T-helper 2 cell treated with Interferon-gamma antibody and Interleukin-4, amounts not matched to agents 5 μg/mL and 100 μg/mL, for 36 hours (primary cell): Measurements from ENCODE around the gene LIF.
"Not testable (repeated sequence)": the region's sequence is repeated elsewhere in the genome, so short reads cannot be mapped to it uniquely, and the experiment has no call there.

Experiments
- DNase-seq: peaks from one replicate; pipeline ENCODE4 v3.0.0; 2021; ENCODE audit warnings: low spot score
- H3K27ac Mint-ChIP-seq: one replicate; pipeline ENCODE4 v1.8.0; 2021; ENCODE audit warnings: mild to moderate bottlenecking, mixed read lengths
- H3K27me3 Mint-ChIP-seq: one replicate; pipeline ENCODE4 v1.8.0; 2021; ENCODE audit warnings: low read depth, mixed read lengths
- H3K36me3 Mint-ChIP-seq: one replicate; pipeline ENCODE4 v1.8.0; 2021; ENCODE audit warnings: low read depth, mixed read lengths
- H3K4me1 Mint-ChIP-seq: one replicate; pipeline ENCODE4 v1.8.0; 2021; ENCODE audit warnings: low read depth, mixed read lengths
- H3K4me3 Mint-ChIP-seq: one replicate; pipeline ENCODE4 v1.8.0; 2022; ENCODE audit warnings: mild to moderate bottlenecking, moderate library complexity, mixed read lengths
- H3K9me3 Mint-ChIP-seq: one replicate; pipeline ENCODE4 v1.8.0; 2021; ENCODE audit warnings: mixed read lengths

Gene LIF

GRCh38 chr22:30224161-30224857 lies 22.2 kb downstream of the LIF start:
- Mint-ChIP-seq H3K27ac (no peak overlapping the region), H3K4me3 (no peak overlapping the region), H3K27me3 (no peaks in the 10 kb centered on the region), H3K36me3 (peaks cover 1% of the 10 kb centered on the region), H3K9me3 (no peaks in the 10 kb centered on the region), H3K4me1 (peaks cover 80% of the 10 kb centered on the region)
- DNase-seq, result no peak

- H3K36me3 Mint-ChIP-seq, result peaks cover 1% of the 10 kb centered on the region
- peaks cover 80% of the 10 kb centered on the region for H3K4me1 Mint-ChIP-seq
- no peaks in the 10 kb centered on the region for H3K9me3 Mint-ChIP-seq
- no peak for DNase-seq
- peak overlapping the region; percentile 62 for H3K27ac Mint-ChIP-seq
- no peak overlapping the region for H3K4me3 Mint-ChIP-seq
- H3K27me3 Mint-ChIP-seq, result no peaks in the 10 kb centered on the region
These were observed 23.3 kb downstream of the LIF start for GRCh38 chr22:30223303-30223702.

GRCh38 chr22:30222321-30222720 lies 24.2 kb downstream of the LIF start:
- H3K4me3 Mint-ChIP-seq, result no peak overlapping the region
- H3K27me3 Mint-ChIP-seq, result no peaks in the 10 kb centered on the region
- H3K27ac Mint-ChIP-seq, result peak overlapping the region; percentile 53
- peaks cover 76% of the 10 kb centered on the region for H3K4me1 Mint-ChIP-seq
- H3K9me3 Mint-ChIP-seq, result no peaks in the 10 kb centered on the region
- no peak for DNase-seq
- H3K36me3 Mint-ChIP-seq, result peaks cover 1% of the 10 kb centered on the region

- DNase-seq, result peak; percentile 53
These were observed 25.2 kb downstream of the LIF start for GRCh38 chr22:30221121-30221992.

GRCh38 chr22:30220338-30221012 lies 26.1 kb downstream of the LIF start:
- Mint-ChIP-seq H3K4me1 (peaks cover 68% of the 10 kb centered on the region), H3K9me3 (no peaks in the 10 kb centered on the region), H3K36me3 (peaks cover 1% of the 10 kb centered on the region), H3K4me3 (peak overlapping the region; percentile 62), H3K27ac (peak overlapping the region; percentile 89), H3K27me3 (no peaks in the 10 kb centered on the region)
- DNase-seq, result no peak

More at GRCh38 chr22:30221121-30221992, 25.2 kb downstream of the LIF start:
- peak overlapping the region; percentile 62 for H3K4me3 Mint-ChIP-seq
- peaks cover 1% of the 10 kb centered on the region for H3K36me3 Mint-ChIP-seq
- H3K9me3 Mint-ChIP-seq, result no peaks in the 10 kb centered on the region
- peak overlapping the region; percentile 89 for H3K27ac Mint-ChIP-seq
- H3K27me3 Mint-ChIP-seq, result no peaks in the 10 kb centered on the region
- H3K4me1 Mint-ChIP-seq, result peaks cover 72% of the 10 kb centered on the region

- Mint-ChIP-seq H3K27me3 (no peaks in the 10 kb centered on the region), H3K9me3 (no peaks in the 10 kb centered on the region), H3K4me3 (peak overlapping the region; percentile 62), H3K27ac (peak overlapping the region; percentile 89), H3K4me1 (peaks cover 68% of the 10 kb centered on the region), H3K36me3 (peaks cover 1% of the 10 kb centered on the region)
- no peak for DNase-seq
These were observed 26.8 kb downstream of the LIF start for GRCh38 chr22:30219668-30220278.

GRCh38 chr22:30219049-30219654 lies 27.4 kb downstream of the LIF start:
- H3K27ac Mint-ChIP-seq, result peak overlapping the region; percentile 72
- no peak for DNase-seq
- no peaks in the 10 kb centered on the region for H3K27me3 Mint-ChIP-seq
- H3K36me3 Mint-ChIP-seq, result peaks cover 1% of the 10 kb centered on the region
- peaks cover 70% of the 10 kb centered on the region for H3K4me1 Mint-ChIP-seq
- no peaks in the 10 kb centered on the region for H3K9me3 Mint-ChIP-seq
- H3K4me3 Mint-ChIP-seq, result no peak overlapping the region

- Mint-ChIP-seq H3K9me3 (no peaks in the 10 kb centered on the region), H3K27ac (peak overlapping the region; percentile 36), H3K36me3 (peaks cover 1% of the 10 kb centered on the region), H3K4me1 (peaks cover 67% of the 10 kb centered on the region), H3K27me3 (no peaks in the 10 kb centered on the region), H3K4me3 (no peak overlapping the region)
- DNase-seq, result no peak
These were observed 28.6 kb downstream of the LIF start for GRCh38 chr22:30217698-30218560.

GRCh38 chr22:30216710-30217109 lies 29.8 kb downstream of the LIF start:
- peaks cover 63% of the 10 kb centered on the region for H3K4me1 Mint-ChIP-seq
- no peak overlapping the region for H3K27ac Mint-ChIP-seq

GRCh38 chr22:30216272-30216671 lies 30.3 kb downstream of the LIF start:
- not testable (repeated sequence) for H3K27me3 Mint-ChIP-seq, H3K36me3 Mint-ChIP-seq, DNase-seq, H3K4me3 Mint-ChIP-seq, H3K9me3 Mint-ChIP-seq
- peak overlapping the region; percentile 63 for H3K27ac Mint-ChIP-seq
- peaks cover 59% of the 10 kb centered on the region for H3K4me1 Mint-ChIP-seq

More at GRCh38 chr22:30216710-30217109, 29.8 kb downstream of the LIF start:
- H3K4me3 Mint-ChIP-seq, result no peak overlapping the region
- no peak for DNase-seq
- no peaks in the 10 kb centered on the region for H3K9me3 Mint-ChIP-seq
- H3K36me3 Mint-ChIP-seq, result peaks cover 1% of the 10 kb centered on the region
- no peaks in the 10 kb centered on the region for H3K27me3 Mint-ChIP-seq

- H3K36me3 Mint-ChIP-seq, result peaks cover under 1% of the 10 kb centered on the region
- no peak overlapping the region for H3K4me3 Mint-ChIP-seq
- H3K9me3 Mint-ChIP-seq, result no peaks in the 10 kb centered on the region
- DNase-seq, result no peak
- peak overlapping the region; percentile 68 for H3K27ac Mint-ChIP-seq
- no peaks in the 10 kb centered on the region for H3K27me3 Mint-ChIP-seq
- peaks cover 45% of the 10 kb centered on the region for H3K4me1 Mint-ChIP-seq
These were observed 31.7 kb downstream of the LIF start for GRCh38 chr22:30214703-30215407.

GRCh38 chr22:30212996-30213441 lies 33.5 kb downstream of the LIF start:
- Mint-ChIP-seq H3K4me3 (no peak overlapping the region), H3K9me3 (no peaks in the 10 kb centered on the region), H3K27ac (peak overlapping the region; percentile 68), H3K27me3 (no peaks in the 10 kb centered on the region), H3K36me3 (no peaks in the 10 kb centered on the region), H3K4me1 (peaks cover 44% of the 10 kb centered on the region)
- DNase-seq, result no peak
